Measurements from ENCODE around the gene IFNG-AS1. TPM values are rescaled to one million over a fixed set of nuclear protein-coding genes. Genes with fewer than 3 reads are reported as not detected.

IFNG-AS1 gene
- total and polyA plus RNA-seq, 12 donors, result 0.24 TPM; not detected in 11

- no peaks in the 10 kb centered on the region for H3K36me3 ChIP-seq (replicated peaks in 1 of 2)
- no peak overlapping the region for H3K4me3 ChIP-seq
- no peaks in the 10 kb centered on the region for H3K9me3 ChIP-seq (replicated peaks in 1 of 3)
- H3K27me3 ChIP-seq, result no peaks in the 10 kb centered on the region
- H3K27ac ChIP-seq, result no peak overlapping the region
- WGBS, 4 donors, result 65 to 75% (median 72%) methylated on average over 2 of the region's 2 CpGs
- TF ChIP-seq POLR2A (IDR thresholded peaks at IDR 0.05) (no peak), CTCF (IDR thresholded peaks at IDR 0.05) (no peak)
- no peaks in the 10 kb centered on the region for H3K4me1 ChIP-seq (replicated peaks in 1 of 2)
- intact Hi-C loops (cut with DNase I), result no loop called here
- no peak for DNase-seq
These were observed 23.5 kb downstream of the IFNG-AS1 start for GRCh38 chr12:68012712-68013111.

- Histone ChIP-seq H3K36me3 (replicated peaks in 1 of 2) (no peaks in the 10 kb centered on the region), H3K4me3 (no peak overlapping the region), H3K27ac (no peak overlapping the region), H3K27me3 (no peaks in the 10 kb centered on the region), H3K4me1 (replicated peaks in 1 of 2) (no peaks in the 10 kb centered on the region), H3K9me3 (replicated peaks in 1 of 3) (no peaks in the 10 kb centered on the region)
- 74 to 90% (median 79%) methylated on average over 1 of the region's 1 CpG for WGBS, 4 donors
- intact Hi-C loops (cut with DNase I), result no loop called here
- no peak for DNase-seq
- TF ChIP-seq POLR2A (IDR thresholded peaks at IDR 0.05), result no peak
- TF ChIP-seq CTCF (IDR thresholded peaks at IDR 0.05), result no peak
These were observed 23.9 kb downstream of the IFNG-AS1 start for GRCh38 chr12:68013181-68013580.

DNA sequence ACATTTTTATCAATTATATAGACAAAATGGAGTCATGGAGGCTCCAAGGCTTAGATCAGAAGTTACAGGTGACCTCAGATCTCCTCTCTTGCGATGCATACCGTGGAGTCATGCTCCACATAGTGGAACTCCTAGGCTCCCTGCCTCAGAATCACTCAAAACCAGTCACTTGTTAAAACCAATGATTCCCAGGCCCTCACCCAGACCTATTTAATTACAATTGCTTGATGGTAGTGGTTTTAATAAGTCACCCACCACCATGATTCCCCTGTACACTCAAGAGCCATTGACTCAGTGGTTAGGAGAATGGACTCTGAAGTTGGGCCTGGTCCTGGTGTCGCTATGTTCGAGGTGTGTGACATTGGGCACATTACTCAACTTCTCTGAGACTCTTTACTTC, 26.9 kb downstream of the IFNG-AS1 start:
- Histone ChIP-seq H3K36me3 (replicated peaks in 1 of 2) (no peaks in the 10 kb centered on the region), H3K4me3 (no peak overlapping the region), H3K27me3 (no peaks in the 10 kb centered on the region), H3K27ac (no peak overlapping the region), H3K4me1 (replicated peaks in 1 of 2) (no peaks in the 10 kb centered on the region), H3K9me3 (replicated peaks in 1 of 3) (no peaks in the 10 kb centered on the region)
- no peak for DNase-seq
- intact Hi-C loops (cut with DNase I), result no loop called here
- no peak for TF ChIP-seq POLR2A (IDR thresholded peaks at IDR 0.05)
- TF ChIP-seq CTCF (IDR thresholded peaks at IDR 0.05), result no peak
- 85 to 97% (median 93%) methylated on average over 4 of the region's 4 CpGs for WGBS, 4 donors

DNA sequence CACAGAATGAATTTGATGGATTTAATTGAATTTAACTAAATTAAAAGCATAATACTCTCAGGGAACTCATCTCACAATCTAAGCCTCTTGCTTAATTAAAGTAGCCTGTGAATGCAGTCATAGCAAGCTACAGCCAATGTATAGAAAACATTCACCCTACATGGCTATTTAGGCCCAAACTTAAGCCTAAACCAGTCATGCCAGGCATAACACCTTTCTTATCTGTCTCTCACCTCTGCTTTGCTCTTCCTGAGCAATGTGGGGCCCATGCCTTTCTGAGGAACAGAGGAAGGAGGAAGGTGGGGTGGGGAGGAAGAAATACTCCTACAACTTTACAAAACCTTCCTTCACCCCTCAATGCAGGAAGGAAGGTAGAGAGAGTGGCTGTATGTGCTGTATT, 29.1 kb downstream of the IFNG-AS1 start:
- Histone ChIP-seq H3K27me3 (no peaks in the 10 kb centered on the region), H3K4me1 (replicated peaks in 1 of 2) (no peaks in the 10 kb centered on the region), H3K27ac (no peak overlapping the region), H3K4me3 (no peak overlapping the region), H3K9me3 (replicated peaks in 1 of 3) (no peaks in the 10 kb centered on the region), H3K36me3 (replicated peaks in 1 of 2) (no peaks in the 10 kb centered on the region)
- intact Hi-C loops (cut with DNase I), result no loop called here
- DNase-seq, result no peak
- TF ChIP-seq CTCF (IDR thresholded peaks at IDR 0.05) (no peak), POLR2A (IDR thresholded peaks at IDR 0.05) (no peak)
